Measurements from ENCODE around the gene SBNO2. TPM values are rescaled to one million over a fixed set of nuclear protein-coding genes. Genes with fewer than 3 reads are reported as not detected.

SBNO2 gene
- total RNA-seq, 2 donors from 2014 or later: 55.4 to 182 TPM

- Histone ChIP-seq H3K27me3 (replicated peaks; ENCODE audit: insufficient read depth) (no peaks in the 10 kb centered on the region), H3K4me3 (no peak overlapping the region), H3K4me1 (ENCODE audit: control insufficient read depth in 1 of 2, low read depth in 2 of 2) (peaks cover 0 to 6% of the 10 kb centered on the region in 2 donors), H3K9me3 (no peaks in the 10 kb centered on the region), H3K36me3 (no peaks in the 10 kb centered on the region), H3K27ac (no peak overlapping the region)
- ATAC-seq (ENCODE audit: insufficient number of reproducible peaks, low FRiP score, low read depth) (no peak), DNase-seq (ENCODE audit: low spot score) (no peak)
- TF ChIP-seq CTCF (IDR thresholded peaks at IDR 0.05): no peak
Observed at GRCh38 chr19:1082928-1083816, 90.9 kb downstream of the SBNO2 start.

GRCh38 chr19:1082165-1082927 lies 91.7 kb downstream of the SBNO2 start:
- DNase-seq (ENCODE audit: low spot score): no peak
- H3K9me3 ChIP-seq: no peaks in the 10 kb centered on the region
- no peak for TF ChIP-seq CTCF (IDR thresholded peaks at IDR 0.05)
- ATAC-seq (ENCODE audit: insufficient number of reproducible peaks, low FRiP score, low read depth): no peak
- H3K4me1 ChIP-seq (ENCODE audit: control insufficient read depth in 1 of 2, low read depth in 2 of 2): peaks cover 0 to 6% of the 10 kb centered on the region in 2 donors
- H3K27ac ChIP-seq: no peak overlapping the region
- H3K4me3 ChIP-seq: no peak overlapping the region
- H3K36me3 ChIP-seq: no peaks in the 10 kb centered on the region
- H3K27me3 ChIP-seq (replicated peaks; ENCODE audit: insufficient read depth): no peaks in the 10 kb centered on the region

- TF ChIP-seq CTCF (IDR thresholded peaks at IDR 0.05): no peak
- H3K4me1 ChIP-seq (ENCODE audit: control insufficient read depth in 1 of 2, low read depth in 2 of 2): peaks cover 0 to 6% of the 10 kb centered on the region in 2 donors
- H3K27me3 ChIP-seq (replicated peaks; ENCODE audit: insufficient read depth): no peaks in the 10 kb centered on the region
- no peak overlapping the region for H3K27ac ChIP-seq
- no peak for DNase-seq (ENCODE audit: low spot score)
- no peak for ATAC-seq (ENCODE audit: insufficient number of reproducible peaks, low FRiP score, low read depth)
- H3K36me3 ChIP-seq: no peaks in the 10 kb centered on the region
- no peaks in the 10 kb centered on the region for H3K9me3 ChIP-seq
- no peak overlapping the region for H3K4me3 ChIP-seq
Observed at GRCh38 chr19:1081301-1082164, 92.5 kb downstream of the SBNO2 start.

- DNase-seq (ENCODE audit: low spot score) (no peak), ATAC-seq (ENCODE audit: insufficient number of reproducible peaks, low FRiP score, low read depth) (no peak)
- Histone ChIP-seq H3K9me3 (no peaks in the 10 kb centered on the region), H3K4me1 (ENCODE audit: control insufficient read depth in 1 of 2, low read depth in 2 of 2) (peaks cover 0 to 6% of the 10 kb centered on the region in 2 donors), H3K4me3 (no peak overlapping the region), H3K36me3 (no peaks in the 10 kb centered on the region), H3K27me3 (replicated peaks; ENCODE audit: insufficient read depth) (no peaks in the 10 kb centered on the region), H3K27ac (no peak overlapping the region)
- no peak for TF ChIP-seq CTCF (IDR thresholded peaks at IDR 0.05)
Observed at GRCh38 chr19:1080360-1081161, 93.5 kb downstream of the SBNO2 start.
